Endothelial cell of umbilical vein (primary cell): ENCODE measurements around the gene SRBD1. TPM values are rescaled to one million over a fixed set of nuclear protein-coding genes. Genes with fewer than 3 reads are reported as not detected.

Experiments used
- BruUV-seq: library from RNA; stranded (reverse); fragments of 400-500 nt; replicated peaks from 2 replicates; lab custom pipeline; 2021; lab: Mats Ljungman, UMichigan
- CTCF ChIA-PET: fragments of 300-600, 350-600 bp; sonication (Branson Sonifier 250); formaldehyde crosslinking; loops from one replicate; lab custom pipeline; 2021; ENCODE audit warnings: antibody characterized with exemption, inconsistent platforms; lab: Charles Lee
- POLR2A ChIA-PET: fragments of 300-600, 350-600 bp; sonication (Branson Sonifier 250); formaldehyde crosslinking; loops from one replicate; lab custom pipeline; 2021; ENCODE audit warnings: antibody characterized with exemption, inconsistent platforms; lab: Charles Lee
- DNase-seq: peaks from one replicate; pipeline ENCODE4 v3.0.0-alpha.2; 2011; ENCODE audit warnings: low read depth, low spot score
- FAIRE-seq: peaks from 2 replicates; lab custom pipeline; 2011; peaks lifted over from hg19 to GRCh38; lab: Jason Lieb, UNC
- H2AFZ ChIP-seq: 2 replicates; pipeline ENCODE4 v1.6.0; 2012; ENCODE audit warnings: low read depth, low read length, control low read depth, inconsistent platforms
- H3K27ac ChIP-seq: 2 replicates; pipeline ENCODE4 v1.5.1; 2011; ENCODE audit warnings: low read depth, mild to moderate bottlenecking, control low read depth, low read length, moderate library complexity; ENCODE audit not compliant: insufficient read depth
- H3K27me3 ChIP-seq, 2 experiments: 2 replicates each; pipeline versions ENCODE4 v1.6.0 to v1.6.1; 2011; ENCODE audit warnings: low read length in 2 of 2, mixed read lengths in 1 of 2; ENCODE audit not compliant: control insufficient read depth in 2 of 2, insufficient read depth in 2 of 2
- H3K36me3 ChIP-seq, 2 experiments: 2 replicates in 1 of 2; 3 replicates in 1 of 2; pipeline ENCODE4 v1.5.1; 2011; ENCODE audit warnings: low read length in 2 of 2, mild to moderate bottlenecking in 1 of 2, moderate library complexity in 1 of 2; ENCODE audit not compliant: control insufficient read depth in 2 of 2, insufficient read depth in 2 of 2; ENCODE audit errors: extremely low read depth in 1 of 2
- H3K4me1 ChIP-seq: 3 replicates; pipeline ENCODE4 v1.5.1; 2011; ENCODE audit warnings: mild to moderate bottlenecking, low read length; ENCODE audit not compliant: control insufficient read depth, insufficient read depth; ENCODE audit errors: extremely low read depth
- H3K4me2 ChIP-seq: 2 replicates; pipeline ENCODE4 v1.6.1; 2011; ENCODE audit warnings: low read length, control low read depth, mixed read lengths; ENCODE audit not compliant: insufficient read depth
- H3K4me3 ChIP-seq, 3 experiments: fragments of 200-600 bp in 1 of 3; sonication (generic), shearing (Covaris generic) in 1 of 3; replicated peaks in 1 of 3; 2 replicates each; pipeline ENCODE4 v1.5.1; 2011 to 2016; ENCODE audit warnings: control low read depth in 3 of 3, low read length in 3 of 3, mild to moderate bottlenecking in 2 of 3, inconsistent platforms in 1 of 3, low read depth in 1 of 3, moderate library complexity in 1 of 3; ENCODE audit not compliant: insufficient read depth in 1 of 3
- H3K79me2 ChIP-seq: 2 replicates; pipeline ENCODE4 v1.6.0; 2012; ENCODE audit warnings: low read length, inconsistent platforms; ENCODE audit not compliant: control insufficient read depth, insufficient read depth
- H3K9ac ChIP-seq: replicated peaks from 2 replicates; pipeline ENCODE3; 2011; ENCODE audit warnings: low read length, control low read depth; ENCODE audit not compliant: insufficient read depth; ENCODE audit errors: extremely low read depth
- H3K9me1 ChIP-seq: replicated peaks from 3 replicates; pipeline ENCODE4 v1.6.0; 2011; ENCODE audit warnings: mild to moderate bottlenecking, low read length; ENCODE audit not compliant: control insufficient read depth, insufficient read depth; ENCODE audit errors: extremely low read depth
- H3K9me3 ChIP-seq: replicated peaks from 2 replicates; pipeline ENCODE4 v1.5.1; 2012; ENCODE audit warnings: low read length, inconsistent platforms; ENCODE audit not compliant: control insufficient read depth, insufficient read depth
- H4K20me1 ChIP-seq: replicated peaks from 2 replicates; pipeline ENCODE3; 2011; ENCODE audit warnings: mild to moderate bottlenecking, low read length; ENCODE audit not compliant: control insufficient read depth, insufficient read depth; ENCODE audit errors: extremely low read depth
- EZH2 ChIP-seq: IDR thresholded peaks from 2 replicates; pipeline ENCODE4 v1.6.1; 2012; ENCODE audit warnings: borderline replicate concordance, low read depth, mild to moderate bottlenecking, moderate library complexity, low read length, inconsistent platforms; ENCODE audit not compliant: severe bottlenecking
- FOS ChIP-seq: IDR thresholded peaks from 2 replicates; pipeline ENCODE4 v1.6.1; 2011; ENCODE audit warnings: mild to moderate bottlenecking, low read length, moderate library complexity, borderline replicate concordance; ENCODE audit not compliant: insufficient read depth
- GATA2 ChIP-seq: IDR thresholded peaks from 2 replicates; pipeline ENCODE4 v1.7.0; 2011; ENCODE audit warnings: low read depth, mild to moderate bottlenecking, moderate library complexity, mixed read lengths, low read length; ENCODE audit not compliant: insufficient read length, insufficient read depth
- JUN ChIP-seq: IDR thresholded peaks from 2 replicates; pipeline ENCODE4 v1.6.1; 2011; ENCODE audit warnings: borderline replicate concordance, low read depth; ENCODE audit not compliant: insufficient read length, insufficient read depth
- MYC ChIP-seq: IDR thresholded peaks from one replicate; pipeline ENCODE4 v1.6.1; 2011; ENCODE audit warnings: mild to moderate bottlenecking, low read depth, low read length
- POLR2A ChIP-seq: IDR thresholded peaks from 2 replicates; pipeline ENCODE4 v1.6.1; 2012; ENCODE audit warnings: low read depth, mild to moderate bottlenecking, control low read depth, low read length
- POLR2AphosphoS5 ChIP-seq: IDR thresholded peaks from 2 replicates; pipeline ENCODE4 v1.6.1; 2012; ENCODE audit warnings: low read depth, mild to moderate bottlenecking, control low read depth, low read length, moderate library complexity; ENCODE audit not compliant: insufficient read depth
- dilution Hi-C: fragments of 300-500 bp; cut with MboI; formaldehyde crosslinking; loops from one replicate; pipeline ENCODE4 v1.15.0; 2019; ENCODE audit warnings: low sequenced_read_pairs; ENCODE audit not compliant: extremely low pct_ligation_motif_present
- intact Hi-C: fragments of 100-400 bp; cut with micrococcal nuclease; formaldehyde crosslinking; loops from one replicate; pipeline ENCODE4 v1.10.0; 2022
- polyA plus RNA-seq, 4 experiments: library from polyadenylated mRNA; depleted of rRNA in 3 of 4; stranded (reverse) in 3 of 4; unstranded in 1 of 4; fragments of >200 nt; gene quantifications; 2 replicates each; pipeline versions ENCODE4 v1.2.1 to v1.2.3, GENCODE V29; 2011 to 2012; ENCODE audit warnings: missing spikeins in 1 of 4
- total RNA-seq: library from RNA; stranded (reverse); gene quantifications from 2 replicates; pipeline ENCODE4 v1.2.3, GENCODE V29; 2021
- TF ChIP-seq, protein P1 (sequence below), 2 donors: IDR thresholded peaks; 1 replicate in 1 of 2; 2 replicates in 1 of 2; pipeline ENCODE4 v1.5.1; 2011; ENCODE audit warnings: low read length in 2 of 2, mild to moderate bottlenecking in 2 of 2, moderate library complexity in 2 of 2, control low read depth in 1 of 2, inconsistent platforms in 1 of 2, low read depth in 1 of 2; ENCODE audit not compliant: insufficient read depth in 1 of 2; ENCODE audit errors: extremely low read depth in 1 of 2
- TF ChIP-seq, protein P2 (sequence below): IDR thresholded peaks from 2 replicates; pipeline ENCODE4 v1.6.1; 2011; ENCODE audit not compliant: insufficient read depth, insufficient read length

The SRBD1 gene
- total and polyA plus RNA-seq, 2 donors (not counting 3 experiments of a cell fraction or from before 2014, with no cell fraction given): 3.7 to 12.5 TPM

DNA sequence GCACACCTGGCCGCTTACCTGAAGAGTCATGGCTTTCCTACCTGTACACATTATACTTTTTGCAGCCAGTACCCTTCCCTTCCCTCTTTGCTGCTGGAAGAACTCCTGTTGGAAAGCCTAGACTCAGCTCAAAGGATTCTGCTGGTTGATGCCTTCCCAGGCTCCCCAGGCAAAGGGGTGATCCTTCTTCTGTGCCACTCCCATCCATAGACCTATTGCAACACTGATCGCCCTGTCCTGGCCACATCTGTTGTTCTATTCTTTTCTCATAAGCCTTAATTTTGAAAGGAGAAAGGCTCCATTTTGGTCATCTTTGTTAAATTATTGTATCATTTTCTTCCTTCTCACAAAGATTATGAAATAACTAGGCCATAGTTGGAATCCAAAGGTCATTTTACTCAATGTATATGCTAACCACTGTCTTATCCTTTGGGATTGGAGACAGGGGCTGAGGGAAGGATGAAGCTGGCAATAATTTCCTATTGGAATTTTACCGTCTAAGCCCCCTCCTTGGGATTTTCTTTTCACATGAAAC, 37.0 kb upstream of the SRBD1 start:
- H3K27ac ChIP-seq: no peak overlapping the region
- intact Hi-C loops (no loop called here), dilution Hi-C loops (no loop called here)
- no peaks in the 10 kb centered on the region for H3K9me1 ChIP-seq
- no peaks in the 10 kb centered on the region for H3K9me3 ChIP-seq
- no peaks in the 10 kb centered on the region for H3K27me3 ChIP-seq
- no peaks in the 10 kb centered on the region for H3K36me3 ChIP-seq
- no peaks in the 10 kb centered on the region for H4K20me1 ChIP-seq
- no peak for DNase-seq
- H2AFZ ChIP-seq: no peak overlapping the region
- TF ChIP-seq, protein P1, sequence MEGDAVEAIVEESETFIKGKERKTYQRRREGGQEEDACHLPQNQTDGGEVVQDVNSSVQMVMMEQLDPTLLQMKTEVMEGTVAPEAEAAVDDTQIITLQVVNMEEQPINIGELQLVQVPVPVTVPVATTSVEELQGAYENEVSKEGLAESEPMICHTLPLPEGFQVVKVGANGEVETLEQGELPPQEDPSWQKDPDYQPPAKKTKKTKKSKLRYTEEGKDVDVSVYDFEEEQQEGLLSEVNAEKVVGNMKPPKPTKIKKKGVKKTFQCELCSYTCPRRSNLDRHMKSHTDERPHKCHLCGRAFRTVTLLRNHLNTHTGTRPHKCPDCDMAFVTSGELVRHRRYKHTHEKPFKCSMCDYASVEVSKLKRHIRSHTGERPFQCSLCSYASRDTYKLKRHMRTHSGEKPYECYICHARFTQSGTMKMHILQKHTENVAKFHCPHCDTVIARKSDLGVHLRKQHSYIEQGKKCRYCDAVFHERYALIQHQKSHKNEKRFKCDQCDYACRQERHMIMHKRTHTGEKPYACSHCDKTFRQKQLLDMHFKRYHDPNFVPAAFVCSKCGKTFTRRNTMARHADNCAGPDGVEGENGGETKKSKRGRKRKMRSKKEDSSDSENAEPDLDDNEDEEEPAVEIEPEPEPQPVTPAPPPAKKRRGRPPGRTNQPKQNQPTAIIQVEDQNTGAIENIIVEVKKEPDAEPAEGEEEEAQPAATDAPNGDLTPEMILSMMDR (IDR thresholded peaks at IDR 0.05; ENCODE audit: extremely low read depth in 1 of 2, insufficient read depth in 1 of 2, low read depth in 1 of 2, low read length in 2 of 2): no peak
- TF ChIP-seq POLR2A: no peak
- TF ChIP-seq FOS: no peak
- TF ChIP-seq, protein P2, sequence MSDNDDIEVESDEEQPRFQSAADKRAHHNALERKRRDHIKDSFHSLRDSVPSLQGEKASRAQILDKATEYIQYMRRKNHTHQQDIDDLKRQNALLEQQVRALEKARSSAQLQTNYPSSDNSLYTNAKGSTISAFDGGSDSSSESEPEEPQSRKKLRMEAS: no peak
- TF ChIP-seq GATA2: no peak
- TF ChIP-seq EZH2: no peak
- no peak for TF ChIP-seq MYC
- no peak for TF ChIP-seq POLR2AphosphoS5
- no peak for TF ChIP-seq JUN
- no TSS peak for BruUV-seq
- H3K9ac ChIP-seq: no peak overlapping the region
- no peak for FAIRE-seq
- H3K4me1 ChIP-seq: peaks cover 18% of the 10 kb centered on the region
- H3K79me2 ChIP-seq: no peaks in the 10 kb centered on the region
- CTCF ChIA-PET: interaction anchor here (1.2 kb wide), 1 partner anchor 288 kb away, joined by 5 read pairs; no protein-coding TSS in a partner anchor
- H3K4me3 ChIP-seq: no peak overlapping the region
- POLR2A ChIA-PET: no interaction called here
- no peak overlapping the region for H3K4me2 ChIP-seq
